Breast epithelium (tissue), 3 donors: Measurements from ENCODE around the gene ART1.

Source experiments
- POLR2A ChIP-seq: fragments of 450-650 bp; IDR thresholded peaks from one replicate; pipeline ENCODE4 v1.6.1; 2016; ENCODE audit warnings: antibody characterized with exemption, mild to moderate bottlenecking, moderate library complexity
- POLR2AphosphoS5 ChIP-seq, 3 donors: sonication (generic); formaldehyde crosslinking; IDR thresholded peaks; one replicate each; pipeline ENCODE4 v1.6.1; 2017; ENCODE audit warnings: antibody characterized with exemption in 3 of 3
- TF ChIP-seq, protein P1 (sequence below), 3 donors: fragments of 450-650 bp; IDR thresholded peaks; one replicate each; pipeline ENCODE4 v1.5.1; 2016 to 2017; ENCODE audit warnings: antibody characterized with exemption in 3 of 3, mild to moderate bottlenecking in 3 of 3, moderate library complexity in 3 of 3

DNA sequence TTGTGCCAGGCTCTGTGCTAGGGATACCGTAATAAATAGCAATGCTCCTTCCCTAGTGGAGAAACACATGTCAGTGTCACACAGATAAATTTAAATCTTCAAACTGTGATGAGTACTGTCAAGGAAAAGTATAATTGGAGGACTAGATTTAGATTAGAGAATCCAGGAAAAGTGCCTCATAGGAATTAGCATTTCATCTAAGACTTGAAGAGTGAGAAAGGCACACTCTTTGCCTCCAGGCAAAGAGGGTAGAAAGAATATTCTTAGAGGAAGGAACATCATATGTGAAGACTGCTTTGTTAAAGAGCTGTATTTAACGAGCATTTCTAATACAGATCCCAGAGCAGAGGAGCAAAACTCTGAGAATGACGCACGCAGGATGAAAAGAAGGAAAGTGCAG lies 34.1 kb upstream of the ART1 start:
- TF ChIP-seq, protein P1, sequence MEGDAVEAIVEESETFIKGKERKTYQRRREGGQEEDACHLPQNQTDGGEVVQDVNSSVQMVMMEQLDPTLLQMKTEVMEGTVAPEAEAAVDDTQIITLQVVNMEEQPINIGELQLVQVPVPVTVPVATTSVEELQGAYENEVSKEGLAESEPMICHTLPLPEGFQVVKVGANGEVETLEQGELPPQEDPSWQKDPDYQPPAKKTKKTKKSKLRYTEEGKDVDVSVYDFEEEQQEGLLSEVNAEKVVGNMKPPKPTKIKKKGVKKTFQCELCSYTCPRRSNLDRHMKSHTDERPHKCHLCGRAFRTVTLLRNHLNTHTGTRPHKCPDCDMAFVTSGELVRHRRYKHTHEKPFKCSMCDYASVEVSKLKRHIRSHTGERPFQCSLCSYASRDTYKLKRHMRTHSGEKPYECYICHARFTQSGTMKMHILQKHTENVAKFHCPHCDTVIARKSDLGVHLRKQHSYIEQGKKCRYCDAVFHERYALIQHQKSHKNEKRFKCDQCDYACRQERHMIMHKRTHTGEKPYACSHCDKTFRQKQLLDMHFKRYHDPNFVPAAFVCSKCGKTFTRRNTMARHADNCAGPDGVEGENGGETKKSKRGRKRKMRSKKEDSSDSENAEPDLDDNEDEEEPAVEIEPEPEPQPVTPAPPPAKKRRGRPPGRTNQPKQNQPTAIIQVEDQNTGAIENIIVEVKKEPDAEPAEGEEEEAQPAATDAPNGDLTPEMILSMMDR (IDR thresholded peaks at IDR 0.05) = no peak
- TF ChIP-seq POLR2AphosphoS5 (IDR thresholded peaks at IDR 0.05) (no peak), POLR2A (no peak)
